Measurements from ENCODE around the gene KANSL1.

DNA sequence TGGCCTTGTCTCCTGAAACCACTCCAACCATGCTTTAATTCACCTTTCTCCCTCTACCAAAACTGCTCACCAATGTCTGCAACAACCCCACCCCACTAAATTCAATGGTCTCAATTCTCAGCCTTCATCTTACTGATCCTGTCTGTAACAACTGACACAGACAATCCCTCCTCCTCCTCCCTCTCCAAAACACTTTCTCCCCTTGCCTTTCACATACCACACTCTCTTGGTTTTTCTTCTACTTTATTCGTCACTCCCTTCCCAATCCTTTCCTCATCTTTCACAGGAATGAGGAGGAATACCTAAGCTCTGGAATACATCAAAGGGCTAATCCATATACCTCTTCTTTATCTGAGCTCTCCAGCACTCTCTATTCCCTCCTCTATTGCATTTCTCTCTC, 128.8 kb downstream of the KANSL1 start:
- TF ChIP-seq, protein P1, sequence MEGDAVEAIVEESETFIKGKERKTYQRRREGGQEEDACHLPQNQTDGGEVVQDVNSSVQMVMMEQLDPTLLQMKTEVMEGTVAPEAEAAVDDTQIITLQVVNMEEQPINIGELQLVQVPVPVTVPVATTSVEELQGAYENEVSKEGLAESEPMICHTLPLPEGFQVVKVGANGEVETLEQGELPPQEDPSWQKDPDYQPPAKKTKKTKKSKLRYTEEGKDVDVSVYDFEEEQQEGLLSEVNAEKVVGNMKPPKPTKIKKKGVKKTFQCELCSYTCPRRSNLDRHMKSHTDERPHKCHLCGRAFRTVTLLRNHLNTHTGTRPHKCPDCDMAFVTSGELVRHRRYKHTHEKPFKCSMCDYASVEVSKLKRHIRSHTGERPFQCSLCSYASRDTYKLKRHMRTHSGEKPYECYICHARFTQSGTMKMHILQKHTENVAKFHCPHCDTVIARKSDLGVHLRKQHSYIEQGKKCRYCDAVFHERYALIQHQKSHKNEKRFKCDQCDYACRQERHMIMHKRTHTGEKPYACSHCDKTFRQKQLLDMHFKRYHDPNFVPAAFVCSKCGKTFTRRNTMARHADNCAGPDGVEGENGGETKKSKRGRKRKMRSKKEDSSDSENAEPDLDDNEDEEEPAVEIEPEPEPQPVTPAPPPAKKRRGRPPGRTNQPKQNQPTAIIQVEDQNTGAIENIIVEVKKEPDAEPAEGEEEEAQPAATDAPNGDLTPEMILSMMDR (conservative IDR thresholded peaks at IDR 0.05; ENCODE audit: low read depth, low read length) = no peak
- no peak for TF ChIP-seq POLR2A (IDR thresholded peaks at IDR 0.05; ENCODE audit: low read depth, low read length)

Data from IMR-90 (cell line).